IMR-90 (cell line): Measurements from ENCODE around the gene NUDCD3. TPM values are rescaled to one million over a fixed set of nuclear protein-coding genes. Genes with fewer than 3 reads are reported as not detected.

Experiments used
- ATAC-seq: fragments of 200-7000 bp; cut with Tn5 transposase; 2 replicates; pipeline ENCODE4 v1.9.1; 2020; ENCODE audit warnings: low read depth, mild to moderate bottlenecking, moderate library complexity
- BruUV-seq: library from RNA; stranded (reverse); fragments of 400-500 nt; replicated peaks from 2 replicates; lab custom pipeline; 2021; lab: Mats Ljungman, UMichigan
- CTCF ChIA-PET: fragments of 300-600 bp; formaldehyde crosslinking; extraction: SDS; loops from one replicate; lab custom pipeline; 2021; ENCODE audit warnings: antibody characterized with exemption; lab: Yijun Ruan, JAX
- POLR2A ChIA-PET: fragments of 300-600 bp; sonication (Branson Sonifier 250); formaldehyde crosslinking; loops from one replicate; lab custom pipeline; 2022; ENCODE audit warnings: antibody characterized with exemption; ENCODE audit not compliant: unreplicated experiment; lab: Charles Lee
- DNase-seq: peaks from one replicate; pipeline ENCODE4 v3.0.0; 2013
- H2AFZ ChIP-seq: replicated peaks from 2 replicates; pipeline ENCODE3; 2013; ENCODE audit warnings: low read length, mild to moderate bottlenecking; ENCODE audit not compliant: poor library complexity
- H2AK5ac ChIP-seq: 2 replicates; pipeline ENCODE4 v1.6.1; 2013; ENCODE audit warnings: low read depth, low read length, inconsistent platforms
- H2AK9ac ChIP-seq: replicated peaks from 2 replicates; pipeline ENCODE3; 2013; ENCODE audit warnings: mild to moderate bottlenecking, low read depth, low read length, moderate library complexity; ENCODE audit not compliant: poor library complexity
- H2BK120ac ChIP-seq: 2 replicates; pipeline ENCODE4 v1.6.1; 2013; ENCODE audit warnings: low read depth, low read length, inconsistent platforms
- H2BK15ac ChIP-seq: 3 replicates; pipeline ENCODE4 v1.6.1; 2013; ENCODE audit warnings: low read depth, low read length, inconsistent platforms
- H2BK20ac ChIP-seq: 2 replicates; pipeline ENCODE4 v1.6.1; 2013; ENCODE audit warnings: low read depth, mild to moderate bottlenecking, inconsistent platforms, low read length, moderate library complexity
- H2BK5ac ChIP-seq: 2 replicates; pipeline ENCODE4 v1.6.1; 2013; ENCODE audit warnings: mild to moderate bottlenecking, low read depth, low read length, inconsistent platforms; ENCODE audit not compliant: poor library complexity, severe bottlenecking
- H3K14ac ChIP-seq: replicated peaks from 2 replicates; pipeline ENCODE4 v1.6.1; 2013; ENCODE audit warnings: low read depth, low read length, inconsistent platforms
- H3K18ac ChIP-seq: 2 replicates; pipeline ENCODE4 v1.6.1; 2013; ENCODE audit warnings: low read depth, low read length, control low read depth
- H3K23ac ChIP-seq: 2 replicates; pipeline ENCODE4 v1.6.1; 2013; ENCODE audit warnings: low read depth, low read length, inconsistent platforms
- H3K27ac ChIP-seq: 2 replicates; pipeline ENCODE4 v1.5.1; 2013; ENCODE audit warnings: mild to moderate bottlenecking, control low read depth, low read length; ENCODE audit not compliant: insufficient read depth
- H3K27me3 ChIP-seq: 2 replicates; pipeline ENCODE4 v1.6.1; 2013; ENCODE audit warnings: low read length; ENCODE audit not compliant: control insufficient read depth, insufficient read depth
- H3K36me3 ChIP-seq: 2 replicates; pipeline ENCODE4 v1.6.1; 2013; ENCODE audit warnings: low read length, mixed read lengths; ENCODE audit not compliant: control insufficient read depth, insufficient read depth
- H3K4ac ChIP-seq: 2 replicates; pipeline ENCODE4 v1.6.1; 2013; ENCODE audit warnings: low read depth, low read length, inconsistent platforms
- H3K4me1 ChIP-seq: 2 replicates; pipeline ENCODE4 v1.6.1; 2013; ENCODE audit warnings: low read length, mixed read lengths; ENCODE audit not compliant: control insufficient read depth, insufficient read depth
- H3K4me2 ChIP-seq: 2 replicates; pipeline ENCODE4 v1.6.1; 2013; ENCODE audit warnings: low read depth, mild to moderate bottlenecking, control low read depth, low read length, moderate library complexity
- H3K4me3 ChIP-seq: 2 replicates; pipeline ENCODE4 v1.5.1; 2013; ENCODE audit warnings: low read depth, mild to moderate bottlenecking, control low read depth, low read length, moderate library complexity; ENCODE audit not compliant: insufficient read depth
- H3K56ac ChIP-seq: 2 replicates; pipeline ENCODE4 v1.6.1; 2013; ENCODE audit warnings: low read length, inconsistent platforms; ENCODE audit not compliant: insufficient read depth; ENCODE audit errors: extremely low read depth
- H3K79me1 ChIP-seq, 2 experiments: 2 replicates each; pipeline ENCODE4 v1.6.1; 2013; ENCODE audit warnings: low read length in 2 of 2, inconsistent platforms in 1 of 2, low read depth in 1 of 2
- H3K9ac ChIP-seq: 2 replicates; pipeline ENCODE4 v1.6.1; 2013; ENCODE audit warnings: low read depth, low read length, control low read depth
- H3K9me1 ChIP-seq: 2 replicates; pipeline ENCODE4 v1.6.1; 2013; ENCODE audit warnings: low read length, inconsistent platforms; ENCODE audit not compliant: insufficient read depth
- H3K9me3 ChIP-seq: 2 replicates; pipeline ENCODE4 v1.6.1; 2013; ENCODE audit warnings: low read length; ENCODE audit not compliant: control insufficient read depth, insufficient read depth
- H4K20me1 ChIP-seq: 2 replicates; pipeline ENCODE4 v1.6.1; 2013; ENCODE audit warnings: low read length, inconsistent platforms; ENCODE audit not compliant: insufficient read depth
- H4K5ac ChIP-seq: 2 replicates; pipeline ENCODE4 v1.6.1; 2013; ENCODE audit warnings: mild to moderate bottlenecking, low read depth, low read length, control low read depth
- H4K8ac ChIP-seq, 2 experiments: 2 replicates each; pipeline ENCODE4 v1.6.1; 2013; ENCODE audit warnings: low read depth in 2 of 2, low read length in 2 of 2, control low read depth in 1 of 2, inconsistent platforms in 1 of 2
- H4K91ac ChIP-seq: 2 replicates; pipeline ENCODE4 v1.6.1; 2013; ENCODE audit warnings: low read depth, low read length, inconsistent platforms; ENCODE audit not compliant: insufficient read depth
- MAZ ChIP-seq: IDR thresholded peaks from 2 replicates; pipeline ENCODE4 v1.6.1; 2012; ENCODE audit warnings: low read depth, mild to moderate bottlenecking, low read length, improper control_type of control experiment, moderate library complexity, borderline replicate concordance
- POLR2A ChIP-seq: IDR thresholded peaks from 2 replicates; pipeline ENCODE4 v1.6.1; 2012; ENCODE audit warnings: mild to moderate bottlenecking, low read depth, low read length
- SMC3 ChIP-seq: fragments of 150-350 bp; IDR thresholded peaks from 2 replicates; pipeline ENCODE4 v1.6.1; 2016; ENCODE audit warnings: low read depth, mild to moderate bottlenecking, antibody characterized with exemption, low read length, moderate library complexity
- WGBS, 2 experiments: methylation state at CpG; one replicate each; pipeline versions ENCODE4 v1.1.5 to v1.1.7; 2013; ENCODE audit warnings: missing lambda C conversion rate in 2 of 2; ENCODE audit not compliant: insufficient read length in 1 of 2; ENCODE audit errors: extremely low coverage in 2 of 2; 5-methylcytosine and 5-hydroxymethylcytosine counted together
- dilution Hi-C: fragments of 300-500 bp; cut with HindIII; formaldehyde crosslinking; loops from one replicate; pipeline ENCODE4 v1.14.3; 2018; ENCODE audit warnings: low sequenced_read_pairs; ENCODE audit not compliant: unreplicated experiment
- in situ Hi-C: fragments of 300-500 bp; cut with MboI; formaldehyde crosslinking; loops from 3 replicates; pipeline ENCODE4 v1.14.3; 2019; ENCODE audit warnings: low sequenced_read_pairs, inconsistent platforms, mixed read lengths
- intact Hi-C: fragments of 100-400 bp; cut with micrococcal nuclease; formaldehyde crosslinking; loops from 2 replicates; pipeline ENCODE4 v1.10.0; 2022
- polyA plus RNA-seq, 3 experiments: library from polyadenylated mRNA; depleted of rRNA; stranded (reverse); fragments of >200 nt; gene quantifications; 2 replicates each; pipeline ENCODE4 v1.2.3, GENCODE V29; 2012; ENCODE audit warnings: low replicate concordance in 1 of 3
- total RNA-seq: library from RNA; depleted of rRNA; stranded (reverse); fragments of >200 nt; gene quantifications from 2 replicates; pipeline ENCODE4 v1.2.3, GENCODE V29; 2012

The NUDCD3 gene
- total and polyA plus RNA-seq, 2 of the 4 experiments (the other 2 are of a cell fraction) = 49.5 to 76.0 TPM

DNA sequence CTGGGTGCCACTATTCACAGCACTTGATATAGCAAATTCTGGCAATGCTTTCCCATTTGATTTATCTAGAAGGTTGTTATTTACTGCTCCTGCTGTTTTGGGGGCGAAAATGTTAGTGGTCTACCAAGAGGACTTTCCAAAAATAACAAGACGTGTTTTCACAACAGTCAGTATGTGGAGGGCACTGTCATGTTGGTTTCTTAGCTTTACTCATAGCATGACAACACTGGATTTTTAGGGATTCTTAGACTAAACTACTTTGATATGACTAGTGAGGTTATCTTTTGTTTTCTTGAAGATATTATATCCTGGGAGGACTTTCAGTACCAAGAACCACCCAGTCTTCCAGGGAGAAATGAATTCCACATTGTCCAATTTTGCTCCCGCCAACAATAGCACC, 49.4 kb downstream of the NUDCD3 start:
- H3K4me1 ChIP-seq = peaks cover 5% of the 10 kb centered on the region
- no peak overlapping the region for H3K27ac ChIP-seq
- H3K9me3 ChIP-seq = no peaks in the 10 kb centered on the region
- WGBS, 2 experiments = 100% methylated on average over 1 of the region's 3 CpGs; no CpG with 5 or more reads in 1 of the 2 experiments
- H2AFZ ChIP-seq = no peak overlapping the region
- H3K9ac ChIP-seq = no peak overlapping the region
- dilution Hi-C loops = no loop called here
- H3K14ac ChIP-seq = no peak overlapping the region
- peaks cover 6% of the 10 kb centered on the region for H3K36me3 ChIP-seq
- no peak overlapping the region for H2AK9ac ChIP-seq
- peaks cover 30% of the 10 kb centered on the region for H4K20me1 ChIP-seq
- H4K5ac ChIP-seq = no peak overlapping the region
- intact Hi-C loops = no loop called here
- H3K18ac ChIP-seq = no peak overlapping the region
- H4K8ac ChIP-seq = no peak overlapping the region
- H2BK15ac ChIP-seq = no peak overlapping the region
- no peak overlapping the region for H2BK20ac ChIP-seq
- ChIA-PET CTCF (no interaction called here), POLR2A (no interaction called here)
- TF ChIP-seq MAZ (no peak), POLR2A (no peak), SMC3 (no peak)
- H2BK5ac ChIP-seq = no peak overlapping the region
- peaks cover 38 to 73% of the 10 kb centered on the region in 2 experiments for H3K79me1 ChIP-seq
- H3K9me1 ChIP-seq = peaks cover 24% of the 10 kb centered on the region
- no TSS peak for BruUV-seq
- ATAC-seq (no peak), DNase-seq (no peak)
- H2BK120ac ChIP-seq = no peak overlapping the region
- H3K4me2 ChIP-seq = no peak overlapping the region
- H3K23ac ChIP-seq = no peak overlapping the region
- no peak overlapping the region for H3K4me3 ChIP-seq
- H4K91ac ChIP-seq = no peak overlapping the region
- no peak overlapping the region for H3K4ac ChIP-seq
- no peaks in the 10 kb centered on the region for H3K27me3 ChIP-seq
- in situ Hi-C loops = no loop called here
- H3K56ac ChIP-seq = no peak overlapping the region
- no peak overlapping the region for H2AK5ac ChIP-seq
